H9 (cell line): ENCODE measurements around the gene CCDC178. TPM values are rescaled to one million over a fixed set of nuclear protein-coding genes. Genes with fewer than 3 reads are reported as not detected.

Experiments used
- DNase-seq: peaks from one replicate; pipeline ENCODE4 v3.0.0-alpha.2; 2017
- H2AFZ ChIP-seq: one replicate; pipeline ENCODE4 v1.6.1; 2013; ENCODE audit warnings: mild to moderate bottlenecking, low read length, control low read depth, moderate library complexity
- H2AK5ac ChIP-seq: 2 replicates; pipeline ENCODE4 v1.6.1; 2013; ENCODE audit warnings: low read length, control low read depth, mixed read lengths; ENCODE audit not compliant: insufficient read length
- H2BK120ac ChIP-seq: one replicate; pipeline ENCODE4 v1.6.1; 2013; ENCODE audit warnings: low read depth, mild to moderate bottlenecking, low read length, control low read depth, inconsistent platforms; ENCODE audit not compliant: poor library complexity, severe bottlenecking
- H2BK12ac ChIP-seq: 2 replicates; pipeline ENCODE4 v1.6.1; 2013; ENCODE audit warnings: low read length, control low read depth, mixed read lengths, low read depth; ENCODE audit not compliant: insufficient read length
- H2BK15ac ChIP-seq: 2 replicates; pipeline ENCODE4 v1.6.1; 2013; ENCODE audit warnings: low read depth, low read length, control low read depth
- H2BK20ac ChIP-seq: one replicate; pipeline ENCODE4 v1.6.1; 2013; ENCODE audit warnings: low read depth, mild to moderate bottlenecking, low read length, control low read depth, inconsistent platforms; ENCODE audit not compliant: poor library complexity, severe bottlenecking
- H2BK5ac ChIP-seq: 2 replicates; pipeline ENCODE4 v1.6.1; 2013; ENCODE audit warnings: low read length, control low read depth, mixed read lengths; ENCODE audit not compliant: insufficient read length
- H3K14ac ChIP-seq: 2 replicates; pipeline ENCODE4 v1.6.1; 2013; ENCODE audit warnings: low read length, control low read depth; ENCODE audit not compliant: insufficient read depth
- H3K18ac ChIP-seq: 2 replicates; pipeline ENCODE4 v1.6.1; 2013; ENCODE audit warnings: low read depth, mild to moderate bottlenecking, mixed read lengths, low read length, control low read depth; ENCODE audit not compliant: insufficient read length
- H3K23ac ChIP-seq: 2 replicates; pipeline ENCODE4 v1.6.1; 2013; ENCODE audit warnings: low read length, control low read depth, mixed read lengths, low read depth; ENCODE audit not compliant: insufficient read length
- H3K23me2 ChIP-seq: 2 replicates; pipeline ENCODE4 v1.6.1; 2013; ENCODE audit warnings: low read depth, mild to moderate bottlenecking, mixed read lengths, low read length, control low read depth; ENCODE audit not compliant: insufficient read length, poor library complexity, severe bottlenecking
- H3K27ac ChIP-seq: 2 replicates; pipeline ENCODE4 v1.5.1; 2013; ENCODE audit warnings: low read length, control low read depth, mixed read lengths, low read depth; ENCODE audit not compliant: insufficient read length
- H3K27me3 ChIP-seq: 2 replicates; pipeline ENCODE4 v1.6.1; 2013; ENCODE audit warnings: low read length, control low read depth, inconsistent platforms; ENCODE audit not compliant: insufficient read depth
- H3K4ac ChIP-seq: 2 replicates; pipeline ENCODE4 v1.6.1; 2013; ENCODE audit warnings: low read depth, mild to moderate bottlenecking, control low read depth, inconsistent platforms, low read length, moderate library complexity
- H3K4me1 ChIP-seq: 2 replicates; pipeline ENCODE4 v1.6.1; 2013; ENCODE audit warnings: low read length, control low read depth, inconsistent platforms; ENCODE audit not compliant: insufficient read depth
- H3K4me2 ChIP-seq: 2 replicates; pipeline ENCODE4 v1.6.1; 2013; ENCODE audit warnings: low read length, control low read depth, mixed read lengths; ENCODE audit not compliant: insufficient read length, insufficient read depth
- H3K56ac ChIP-seq: 2 replicates; pipeline ENCODE4 v1.6.1; 2013; ENCODE audit warnings: low read depth, mild to moderate bottlenecking, mixed read lengths, low read length, control low read depth; ENCODE audit not compliant: insufficient read length
- H3K79me1 ChIP-seq: 2 replicates; pipeline ENCODE4 v1.6.1; 2013; ENCODE audit warnings: low read depth, mild to moderate bottlenecking, moderate library complexity, low read length, control low read depth, inconsistent platforms; ENCODE audit not compliant: insufficient read depth, poor library complexity, severe bottlenecking
- H3K79me2 ChIP-seq: 2 replicates; pipeline ENCODE4 v1.6.1; 2013; ENCODE audit warnings: low read length, control low read depth, inconsistent platforms; ENCODE audit not compliant: insufficient read depth
- H3K9ac ChIP-seq: 2 replicates; pipeline ENCODE4 v1.6.1; 2013; ENCODE audit warnings: low read length, control low read depth, mixed read lengths; ENCODE audit not compliant: insufficient read length; ENCODE audit errors: extremely low read depth
- H3K9me3 ChIP-seq: one replicate; pipeline ENCODE4 v1.6.1; 2013; ENCODE audit warnings: low read depth, low read length, inconsistent platforms; ENCODE audit not compliant: control insufficient read depth
- H3T11ph ChIP-seq: one replicate; pipeline ENCODE4 v1.6.1; 2013; ENCODE audit warnings: mild to moderate bottlenecking, low read length, control low read depth, inconsistent platforms
- H4K20me1 ChIP-seq: one replicate; pipeline ENCODE4 v1.6.1; 2013; ENCODE audit not compliant: control insufficient read depth, insufficient read length, insufficient read depth
- H4K5ac ChIP-seq: 2 replicates; pipeline ENCODE4 v1.6.1; 2013; ENCODE audit warnings: low read depth, mild to moderate bottlenecking, mixed read lengths, low read length, control low read depth; ENCODE audit not compliant: insufficient read length
- H4K8ac ChIP-seq: replicated peaks from 2 replicates; pipeline ENCODE4 v1.6.1; 2013; ENCODE audit warnings: low read length, control low read depth, mixed read lengths, low read depth; ENCODE audit not compliant: insufficient read length
- H4K91ac ChIP-seq: 2 replicates; pipeline ENCODE4 v1.6.1; 2013; ENCODE audit warnings: low read depth, mild to moderate bottlenecking, moderate library complexity, mixed read lengths, low read length, control low read depth; ENCODE audit not compliant: insufficient read length
- H3K27ac Mint-ChIP-seq, 3 experiments: 2 replicates in 2 of 3; 3 replicates in 1 of 3; pipeline ENCODE4 v1.8.0; 2020 to 2021; ENCODE audit warnings: mixed read lengths in 3 of 3, mild to moderate bottlenecking in 1 of 3, moderate library complexity in 1 of 3
- H3K27me3 Mint-ChIP-seq: 2 replicates; pipeline ENCODE4 v1.8.0; 2021; ENCODE audit warnings: low read depth, mild to moderate bottlenecking, moderate library complexity, mixed read lengths
- H3K36me3 Mint-ChIP-seq, 3 experiments: 2 replicates in 2 of 3; 3 replicates in 1 of 3; pipeline ENCODE4 v1.8.0; 2020 to 2021; ENCODE audit warnings: low read depth in 3 of 3, mixed read lengths in 3 of 3; ENCODE audit not compliant: insufficient read depth in 1 of 3
- H3K4me1 Mint-ChIP-seq, 2 experiments: 2 replicates each; pipeline ENCODE4 v1.8.0; 2020; ENCODE audit warnings: mixed read lengths in 2 of 2
- H3K4me3 Mint-ChIP-seq, 2 experiments: 2 replicates in 1 of 2; 3 replicates in 1 of 2; pipeline ENCODE4 v1.8.0; 2020 to 2021; ENCODE audit warnings: mild to moderate bottlenecking in 2 of 2, mixed read lengths in 2 of 2, moderate library complexity in 1 of 2
- H3K9me3 Mint-ChIP-seq, 2 experiments: 2 replicates in 1 of 2; 3 replicates in 1 of 2; pipeline ENCODE4 v1.8.0; 2020; ENCODE audit warnings: mild to moderate bottlenecking in 2 of 2, mixed read lengths in 2 of 2, moderate library complexity in 1 of 2
- CTCF ChIP-seq: fragments of 200-600 bp; sonication (generic); conservative IDR thresholded peaks from 3 replicates; pipeline ENCODE4 v1.8.0; 2021; ENCODE audit warnings: antibody characterized with exemption, mild to moderate bottlenecking
- WGBS: extraction: QIAGEN DNeasy Blood & Tissue Kit; methylation state at CpG from one replicate; pipeline ENCODE4 v1.1.7; 2013; ENCODE audit warnings: missing lambda C conversion rate, low lambda C conversion rate, mixed read lengths; ENCODE audit not compliant: insufficient read length; ENCODE audit errors: extremely low coverage; 5-methylcytosine and 5-hydroxymethylcytosine counted together
- total RNA-seq: library from RNA; stranded (reverse); gene quantifications from 2 replicates; pipeline ENCODE4 v1.2.1, GENCODE V29; 2021

Gene CCDC178
- total RNA-seq, 1 experiment from 2014 or later = not detected

- H4K8ac ChIP-seq = no peak overlapping the region
- no peak overlapping the region for H3K27ac Mint-ChIP-seq
- no peaks in the 10 kb centered on the region for H3K79me2 ChIP-seq
- H3K4me2 ChIP-seq = no peak overlapping the region
- H4K91ac ChIP-seq = no peak overlapping the region
- H3K18ac ChIP-seq = no peak overlapping the region
- no peaks in the 10 kb centered on the region for H3K27me3 ChIP-seq
- no peak overlapping the region for H2BK15ac ChIP-seq
- no peak overlapping the region for H3T11ph ChIP-seq
- H3K27me3 Mint-ChIP-seq = no peaks in the 10 kb centered on the region
- H3K27ac ChIP-seq = no peak overlapping the region
- no peak overlapping the region for H2BK120ac ChIP-seq
- H3K56ac ChIP-seq = no peak overlapping the region
- H2BK12ac ChIP-seq = no peak overlapping the region
- no peaks in the 10 kb centered on the region for H3K36me3 Mint-ChIP-seq
- DNase-seq = no peak
- H3K14ac ChIP-seq = no peak overlapping the region
- H4K5ac ChIP-seq = no peak overlapping the region
- H3K23ac ChIP-seq = no peak overlapping the region
- WGBS = no CpG with 5 or more reads among the region's 2 CpGs
- no peak for TF ChIP-seq CTCF
- peaks cover 2% of the 10 kb centered on the region; the same call in 1 of the 2 replicates for H3K4me1 ChIP-seq
- H4K20me1 ChIP-seq = no peaks in the 10 kb centered on the region
- no peak overlapping the region for H2BK20ac ChIP-seq
- no peaks in the 10 kb centered on the region for H3K79me1 ChIP-seq
- no peak overlapping the region for H3K4me3 Mint-ChIP-seq
- no peak overlapping the region for H3K9ac ChIP-seq
- no peaks in the 10 kb centered on the region for H3K23me2 ChIP-seq
- H2BK5ac ChIP-seq = no peak overlapping the region
- no peak overlapping the region for H2AK5ac ChIP-seq
- H2AFZ ChIP-seq = no peak overlapping the region
- H3K9me3 Mint-ChIP-seq = 0 out of 5 replicates have a peak, but pooled peaks cover 0 to 2% of the 10 kb centered on the region in 2 experiments
- peaks cover 12 to 14% of the 10 kb centered on the region in 2 experiments for H3K4me1 Mint-ChIP-seq
- H3K4ac ChIP-seq = no peak overlapping the region
- no peaks in the 10 kb centered on the region for H3K9me3 ChIP-seq
Observed at GRCh38 chr18:33010149-33010548, 430.4 kb downstream of the CCDC178 start.
